ENCODE data around the gene ANKS6.

ANKS6 gene

DNA sequence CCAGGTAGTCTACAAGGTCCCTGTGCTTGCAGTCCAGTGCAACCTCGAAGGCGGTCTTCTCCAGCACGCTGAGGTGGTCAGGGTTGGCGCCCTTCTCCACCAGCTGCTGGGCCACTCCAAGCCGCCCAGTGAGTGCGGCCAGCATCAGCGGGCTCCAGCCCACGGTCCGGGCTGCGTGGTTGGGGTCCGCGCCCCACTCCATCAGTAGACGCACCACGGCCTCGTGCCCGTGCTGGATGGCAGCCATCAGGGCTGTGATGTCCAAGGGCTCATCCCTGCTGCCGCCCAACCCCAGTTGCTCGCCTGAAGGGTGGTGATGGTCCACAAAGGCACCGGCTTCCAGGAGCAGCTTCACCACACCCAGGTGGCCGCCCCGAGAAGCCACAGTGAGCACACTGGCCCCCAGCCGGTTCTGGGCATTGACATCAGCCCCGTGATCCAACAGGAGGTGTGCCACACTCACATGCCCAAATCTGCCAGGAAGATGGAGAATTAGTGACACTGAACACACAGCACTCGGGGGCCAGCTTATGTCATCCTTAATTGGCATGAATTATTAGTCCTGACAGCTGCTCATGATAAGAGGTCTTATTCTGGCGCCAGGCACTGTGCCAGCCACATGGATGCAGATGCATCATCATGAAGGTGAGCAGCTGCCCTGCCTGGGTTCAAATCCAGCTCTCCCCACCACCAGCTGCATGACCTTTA, 6.1 kb downstream of the ANKS6 start:
- DNase-seq (ENCODE audit: low read depth), result no peak
- no peak overlapping the region for H3K4me3 ChIP-seq (ENCODE audit: control insufficient read depth, low read depth, low read length)
- TF ChIP-seq, protein P1, sequence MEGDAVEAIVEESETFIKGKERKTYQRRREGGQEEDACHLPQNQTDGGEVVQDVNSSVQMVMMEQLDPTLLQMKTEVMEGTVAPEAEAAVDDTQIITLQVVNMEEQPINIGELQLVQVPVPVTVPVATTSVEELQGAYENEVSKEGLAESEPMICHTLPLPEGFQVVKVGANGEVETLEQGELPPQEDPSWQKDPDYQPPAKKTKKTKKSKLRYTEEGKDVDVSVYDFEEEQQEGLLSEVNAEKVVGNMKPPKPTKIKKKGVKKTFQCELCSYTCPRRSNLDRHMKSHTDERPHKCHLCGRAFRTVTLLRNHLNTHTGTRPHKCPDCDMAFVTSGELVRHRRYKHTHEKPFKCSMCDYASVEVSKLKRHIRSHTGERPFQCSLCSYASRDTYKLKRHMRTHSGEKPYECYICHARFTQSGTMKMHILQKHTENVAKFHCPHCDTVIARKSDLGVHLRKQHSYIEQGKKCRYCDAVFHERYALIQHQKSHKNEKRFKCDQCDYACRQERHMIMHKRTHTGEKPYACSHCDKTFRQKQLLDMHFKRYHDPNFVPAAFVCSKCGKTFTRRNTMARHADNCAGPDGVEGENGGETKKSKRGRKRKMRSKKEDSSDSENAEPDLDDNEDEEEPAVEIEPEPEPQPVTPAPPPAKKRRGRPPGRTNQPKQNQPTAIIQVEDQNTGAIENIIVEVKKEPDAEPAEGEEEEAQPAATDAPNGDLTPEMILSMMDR (IDR thresholded peaks at IDR 0.05; ENCODE audit: control insufficient read depth, insufficient read depth, low read depth, low read length, missing control alignments), result no peak

DNA sequence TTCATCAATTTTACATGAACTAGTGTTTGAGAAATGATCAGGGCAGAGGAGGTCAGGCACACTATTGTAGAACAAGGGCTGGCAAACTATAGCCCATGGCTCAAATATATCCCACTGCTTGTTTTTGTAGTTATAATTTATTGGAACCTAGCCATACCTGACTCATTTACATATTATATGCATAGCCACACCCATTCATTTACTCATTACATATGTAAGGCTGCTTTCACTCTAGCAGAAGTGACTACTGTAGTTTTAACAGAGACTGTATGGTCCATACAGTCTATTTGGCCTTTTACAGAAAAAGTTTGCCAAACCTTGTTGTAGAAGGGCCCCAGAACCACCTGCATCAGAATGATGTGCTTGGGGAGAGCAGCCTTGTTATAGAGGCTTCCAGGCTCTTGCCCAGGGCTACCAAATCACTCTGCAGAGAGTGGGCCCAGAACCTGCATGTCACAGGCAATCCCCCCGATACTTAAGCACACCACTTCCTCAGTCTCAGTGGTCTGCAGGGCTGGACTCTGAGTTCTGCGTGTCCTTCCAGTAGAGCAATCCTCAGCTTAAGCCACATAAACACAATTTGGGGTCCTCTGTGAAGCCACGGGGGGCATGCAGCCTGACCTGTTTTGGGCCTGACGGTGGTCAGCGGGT, 6.7 kb downstream of the ANKS6 start:
- no peak for DNase-seq (ENCODE audit: low read depth)
- no peak overlapping the region for H3K4me3 ChIP-seq (ENCODE audit: control insufficient read depth, low read depth, low read length)
- TF ChIP-seq, protein P1 (IDR thresholded peaks at IDR 0.05; ENCODE audit: control insufficient read depth, insufficient read depth, low read depth, low read length, missing control alignments), result no peak

- no peak for DNase-seq (ENCODE audit: low read depth)
- TF ChIP-seq, protein P1 (IDR thresholded peaks at IDR 0.05; ENCODE audit: control insufficient read depth, insufficient read depth, low read depth, low read length, missing control alignments), result no peak
Measured at GRCh38 chr9:98787766-98788335, 8.5 kb downstream of the ANKS6 start.

DNA sequence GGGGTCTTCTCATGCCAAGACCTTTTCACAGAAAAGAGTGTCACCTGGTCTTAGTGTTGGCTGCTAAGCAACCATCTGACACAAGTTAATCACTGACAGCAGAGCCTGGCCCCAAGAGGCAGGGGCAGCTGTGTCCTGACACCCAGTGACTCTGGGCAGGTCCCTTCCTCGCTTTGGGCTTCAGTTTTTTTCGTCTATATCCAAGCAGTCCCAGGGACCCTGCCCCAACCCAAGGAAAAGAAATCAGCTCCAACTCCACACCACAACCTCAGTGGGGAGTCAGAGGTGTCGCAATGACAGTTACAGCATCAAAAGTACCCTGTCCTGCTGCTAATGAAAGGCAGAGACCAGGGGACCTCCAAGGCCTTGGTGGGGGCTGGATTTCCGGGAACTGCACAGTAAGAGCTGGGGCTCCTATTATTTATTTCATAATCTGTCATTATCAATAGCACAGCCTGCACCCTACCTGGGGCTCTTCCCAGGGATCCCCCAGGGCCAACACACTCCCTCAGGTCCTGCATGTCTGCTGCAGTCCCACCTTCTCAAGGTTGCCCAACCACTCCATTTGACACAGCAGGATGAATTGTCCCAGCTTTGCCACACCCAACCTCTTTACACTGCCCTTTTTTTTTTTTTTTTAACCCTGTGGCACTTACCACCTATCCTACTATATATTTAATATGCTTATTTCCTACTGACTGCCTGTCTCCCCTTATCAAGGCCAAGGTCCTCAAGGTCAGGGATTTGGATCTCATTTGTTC, 9.4 kb downstream of the ANKS6 start:
- TF ChIP-seq, protein P1 (IDR thresholded peaks at IDR 0.05; ENCODE audit: control insufficient read depth, insufficient read depth, low read depth, low read length, missing control alignments), result no peak
- DNase-seq (ENCODE audit: low read depth), result no peak
- H3K4me3 ChIP-seq (ENCODE audit: control insufficient read depth, low read depth, low read length), result no peak overlapping the region

More at GRCh38 chr9:98787766-98788335, 8.5 kb downstream of the ANKS6 start:
- no peak overlapping the region for H3K4me3 ChIP-seq (ENCODE audit: control insufficient read depth, low read depth, low read length)

DNA sequence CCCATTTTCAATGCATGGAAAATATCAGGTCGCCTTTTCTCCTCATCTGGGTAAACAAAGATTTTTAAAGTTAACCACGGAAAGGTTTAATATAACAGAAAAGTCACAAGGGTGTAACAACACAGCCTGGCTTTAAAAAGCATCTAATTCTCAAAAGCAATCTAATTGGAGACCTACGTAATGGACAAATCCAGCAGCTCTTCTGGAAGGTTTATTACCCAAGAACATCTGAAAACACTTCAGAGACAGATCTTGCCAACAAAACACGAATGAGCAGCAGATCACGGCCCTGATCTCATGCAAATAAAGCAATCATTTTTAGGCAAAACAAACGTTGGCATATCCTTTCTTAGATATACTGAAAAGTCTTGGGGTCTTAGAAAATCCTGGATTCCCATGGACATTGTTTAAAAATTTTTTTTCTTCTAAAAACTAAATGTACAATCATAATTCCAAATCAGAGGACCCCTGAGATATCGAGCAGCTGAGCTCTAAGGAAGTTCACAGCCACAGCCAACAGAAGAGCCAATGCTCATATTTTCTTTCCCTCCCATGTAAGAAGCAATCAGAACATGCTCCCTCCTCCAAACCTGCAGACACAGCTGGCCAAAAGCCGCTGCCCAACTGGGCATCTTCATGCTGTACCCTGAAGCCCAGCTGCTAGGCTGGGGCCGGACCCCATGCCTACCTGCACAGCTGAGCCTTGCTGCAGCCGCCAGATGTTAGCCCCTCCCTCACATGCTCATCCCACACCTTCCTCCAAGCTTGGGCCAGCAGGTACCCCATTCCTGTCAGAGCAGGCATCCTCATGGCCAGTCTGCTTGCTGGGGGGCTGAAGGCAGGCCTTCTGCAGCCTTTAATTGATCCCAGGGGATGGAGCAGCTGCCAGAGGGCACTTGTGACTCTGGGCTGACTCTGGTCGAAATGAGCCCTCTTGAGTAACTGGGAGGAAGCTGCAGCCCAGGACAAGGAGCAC, 11.2 kb downstream of the ANKS6 start:
- TF ChIP-seq, protein P1 (IDR thresholded peaks at IDR 0.05; ENCODE audit: control insufficient read depth, insufficient read depth, low read depth, low read length, missing control alignments), result no peak
- no peak overlapping the region for H3K4me3 ChIP-seq (ENCODE audit: control insufficient read depth, low read depth, low read length)
- no peak for DNase-seq (ENCODE audit: low read depth)

Measured in AG09309 (cell line).